SH-SY5Y (cell line): Measurements from ENCODE around the gene DMRT2.

ENCODE experiments used
- GATA2 ChIP-seq: IDR thresholded peaks from 2 replicates; pipeline ENCODE4 v1.6.1; 2011; ENCODE audit warnings: mild to moderate bottlenecking, low read depth, low read length
- GATA3 ChIP-seq: IDR thresholded peaks from 2 replicates; pipeline ENCODE4 v1.6.1; 2011; ENCODE audit warnings: low read depth, mild to moderate bottlenecking, low read length, moderate library complexity

DNA sequence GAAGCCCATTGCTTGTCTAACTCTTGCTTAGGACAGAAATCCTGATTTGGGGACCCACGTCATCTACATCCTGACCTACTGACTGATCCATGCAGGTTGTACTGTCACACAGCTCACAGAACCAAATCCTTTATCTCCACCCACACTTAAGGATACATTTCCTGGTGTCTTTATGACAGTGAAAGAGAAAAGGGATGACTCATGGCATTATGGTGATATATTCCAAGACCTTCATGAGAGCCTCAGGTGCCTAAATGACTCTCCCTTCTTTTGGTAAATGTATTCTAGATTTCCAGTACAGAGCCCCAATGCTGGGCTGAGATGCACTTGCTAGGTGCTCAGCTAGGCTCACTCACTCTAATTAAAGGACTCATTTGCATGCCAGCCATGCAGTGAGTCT lies 26.0 kb upstream of the DMRT2 start:
- no peak for TF ChIP-seq GATA3
- TF ChIP-seq GATA2, result no peak
